ENCODE measurements around the gene USP47. TPM values are rescaled to one million over a fixed set of nuclear protein-coding genes. Genes with fewer than 3 reads are reported as not detected.

USP47 gene, protein sequence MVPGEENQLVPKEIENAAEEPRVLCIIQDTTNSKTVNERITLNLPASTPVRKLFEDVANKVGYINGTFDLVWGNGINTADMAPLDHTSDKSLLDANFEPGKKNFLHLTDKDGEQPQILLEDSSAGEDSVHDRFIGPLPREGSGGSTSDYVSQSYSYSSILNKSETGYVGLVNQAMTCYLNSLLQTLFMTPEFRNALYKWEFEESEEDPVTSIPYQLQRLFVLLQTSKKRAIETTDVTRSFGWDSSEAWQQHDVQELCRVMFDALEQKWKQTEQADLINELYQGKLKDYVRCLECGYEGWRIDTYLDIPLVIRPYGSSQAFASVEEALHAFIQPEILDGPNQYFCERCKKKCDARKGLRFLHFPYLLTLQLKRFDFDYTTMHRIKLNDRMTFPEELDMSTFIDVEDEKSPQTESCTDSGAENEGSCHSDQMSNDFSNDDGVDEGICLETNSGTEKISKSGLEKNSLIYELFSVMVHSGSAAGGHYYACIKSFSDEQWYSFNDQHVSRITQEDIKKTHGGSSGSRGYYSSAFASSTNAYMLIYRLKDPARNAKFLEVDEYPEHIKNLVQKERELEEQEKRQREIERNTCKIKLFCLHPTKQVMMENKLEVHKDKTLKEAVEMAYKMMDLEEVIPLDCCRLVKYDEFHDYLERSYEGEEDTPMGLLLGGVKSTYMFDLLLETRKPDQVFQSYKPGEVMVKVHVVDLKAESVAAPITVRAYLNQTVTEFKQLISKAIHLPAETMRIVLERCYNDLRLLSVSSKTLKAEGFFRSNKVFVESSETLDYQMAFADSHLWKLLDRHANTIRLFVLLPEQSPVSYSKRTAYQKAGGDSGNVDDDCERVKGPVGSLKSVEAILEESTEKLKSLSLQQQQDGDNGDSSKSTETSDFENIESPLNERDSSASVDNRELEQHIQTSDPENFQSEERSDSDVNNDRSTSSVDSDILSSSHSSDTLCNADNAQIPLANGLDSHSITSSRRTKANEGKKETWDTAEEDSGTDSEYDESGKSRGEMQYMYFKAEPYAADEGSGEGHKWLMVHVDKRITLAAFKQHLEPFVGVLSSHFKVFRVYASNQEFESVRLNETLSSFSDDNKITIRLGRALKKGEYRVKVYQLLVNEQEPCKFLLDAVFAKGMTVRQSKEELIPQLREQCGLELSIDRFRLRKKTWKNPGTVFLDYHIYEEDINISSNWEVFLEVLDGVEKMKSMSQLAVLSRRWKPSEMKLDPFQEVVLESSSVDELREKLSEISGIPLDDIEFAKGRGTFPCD (N-terminal part only)
- total RNA-seq (52.9 and 61.1 TPM in 2 replicates), polyA plus RNA-seq (12.8 and 19.6 TPM in 2 replicates), polyA minus RNA-seq (25.5 and 65.3 TPM in 2 replicates)
- 82.9 TPM for total RNA-seq (2013)

- Histone ChIP-seq H2AFZ (ENCODE audit: insufficient read depth, low read depth, low read length, poor library complexity, severe bottlenecking) (peak within 1 kb of the TSS; percentile 99), H3K4me1 (ENCODE audit: control insufficient read depth in 2 of 2, insufficient read depth in 2 of 2, low read length in 2 of 2) (peaks cover 31 to 43% of the 10 kb centered on the region in 2 donors), H3K9me3 (ENCODE audit: control extremely low read depth in 1 of 3, control insufficient read depth in 2 of 3, insufficient read depth in 1 of 3, low read length in 2 of 3) (no peaks in the 10 kb centered on the region), H4K20me1 (ENCODE audit: control insufficient read depth, insufficient read depth, low read length, poor library complexity, severe bottlenecking) (peaks cover 7% of the 10 kb centered on the region), H3K4me3 (ENCODE audit: control extremely low read depth in 1 of 5, extremely low read depth in 1 of 5, insufficient read depth in 1 of 5, low read depth in 2 of 5, low read length in 4 of 5) (peak within 1 kb of the TSS; percentile 85 to 95 (median 92)), H3K4me2 (replicated peaks; ENCODE audit: low read depth, low read length, poor library complexity, severe bottlenecking) (peak within 1 kb of the TSS; percentile 85), H3K9ac (ENCODE audit: low read length) (peak within 1 kb of the TSS; percentile 97), H3K27ac (ENCODE audit: low read length in 2 of 2) (peak within 1 kb of the TSS; percentile 87 to 98), H3K79me2 (ENCODE audit: control insufficient read depth, insufficient read depth, low read length) (peaks cover 49% of the 10 kb centered on the region), H3K27me3 (replicated peaks in 1 of 4; ENCODE audit: control extremely low read depth in 1 of 4, control insufficient read depth in 3 of 4, insufficient read depth in 4 of 4, low read length in 3 of 4) (peaks cover 0 to 6% (median 2%) of the 10 kb centered on the region in 4 experiments), H3K36me3 (replicated peaks in 1 of 2; ENCODE audit: control extremely low read depth in 1 of 2, control insufficient read depth in 1 of 2, extremely low read depth in 1 of 2, insufficient read depth in 2 of 2, low read length in 1 of 2) (no peaks in the 10 kb centered on the region)
- ChIA-PET POLR2A (interaction anchor here (1.5 kb wide), 1 partner anchor 1033 kb away, joined by 3 read pairs; the partner anchor contains the start of gene EIF4G2), CTCF (interaction anchor here (0.9 to 2.3 kb wide), 5 partner anchors 8 to 55 kb away, joined by 3 to 9 read pairs (median 3); no protein-coding TSS in a partner anchor)
- ATAC-seq (ENCODE audit: low read depth), result peak; percentile 81
- WGBS (ENCODE audit: insufficient coverage), result under 1% methylated on average over 70 of the region's 70 CpGs
- Mint-ChIP-seq H3K4me1 (peaks cover 28% of the 10 kb centered on the region), H3K4me3 (no peak within 1 kb of the TSS), H3K27ac (no peak within 1 kb of the TSS), H3K9me3 (ENCODE audit: insufficient read depth) (no peaks in the 10 kb centered on the region), H3K27me3 (peaks cover 9% of the 10 kb centered on the region)
- intact Hi-C loops (cut with micrococcal nuclease), result loop anchor here (1.0 to 5.0 kb wide), 7 partner anchors 7 to 1545 kb away; partner anchors contain the start of genes BMAL1, EIF4G2 and ZBED5
- peak; percentile 96 for DNase-seq
- TF ChIP-seq CTCF (IDR thresholded peaks at IDR 0.05) (peak; percentile 40), EZH2 (IDR thresholded peaks at IDR 0.05; ENCODE audit: borderline replicate concordance, insufficient read depth, low read depth, low read length, poor library complexity, severe bottlenecking) (no peak)
Measured at GRCh38 chr11:11841723-11842420, at the start of gene USP47. Gene USP47, plus strand, starts transcription at chr11:11841972. Its CDS starts 214 bp downstream, at chr11:11842186.
